ENCODE data around the gene CYP4X1.

GRCh38 chr1:47013293-47013692 lies 10.2 kb upstream of the CYP4X1 start:
- TF ChIP-seq BRCA1 (IDR thresholded peaks at IDR 0.05; ENCODE audit: low read depth, low read length) (no peak), CTCF (IDR thresholded peaks at IDR 0.05; ENCODE audit: control extremely low read depth in 1 of 3, insufficient read depth in 1 of 3, low read depth in 1 of 3, low read length in 3 of 3) (no peak), POLR2A (IDR thresholded peaks at IDR 0.05; ENCODE audit: control extremely low read depth in 1 of 2, low read depth in 2 of 2, low read length in 2 of 2) (no peak)
